ENCODE data around the gene HAPLN3. TPM values are rescaled to one million over a fixed set of nuclear protein-coding genes. Genes with fewer than 3 reads are reported as not detected.

HAPLN3 gene
- polyA plus RNA-seq, 2 of the 4 experiments (the other 2 are of a cell fraction) = 8.5 to 39.7 TPM

DNA sequence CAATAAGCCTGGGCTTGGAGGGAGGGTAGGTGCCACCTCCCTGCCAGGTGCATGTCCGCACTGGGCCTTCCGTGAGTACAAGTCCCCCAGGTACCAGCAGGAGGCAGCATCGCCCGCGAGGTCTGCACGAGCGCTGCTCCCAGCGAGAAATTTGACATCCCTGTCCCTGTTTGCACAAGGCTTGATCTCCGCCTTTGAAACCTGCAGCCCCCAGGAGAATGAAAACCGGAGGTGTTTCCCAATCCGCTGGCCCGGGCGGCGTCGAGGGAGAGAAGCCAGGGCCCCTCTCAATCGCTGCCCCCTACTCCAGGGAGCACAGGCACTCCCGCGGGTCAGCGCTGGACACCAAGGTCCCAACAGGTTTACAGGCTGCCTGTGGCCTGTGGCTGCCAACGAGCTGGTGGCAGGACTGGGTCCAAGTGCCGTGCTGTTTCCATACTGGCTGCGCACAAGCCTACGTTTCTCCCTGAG is 961 bp downstream of the HAPLN3 start (continued):
- no peak for TF ChIP-seq ZSCAN20 (CRISPR knock-in tag; IDR thresholded peaks at IDR 0.05)
- no peak for TF ChIP-seq ZNF302 (CRISPR knock-in tag; IDR thresholded peaks at IDR 0.05)
- no peak for TF ChIP-seq HMGXB4 (CRISPR knock-in tag; IDR thresholded peaks at IDR 0.05; ENCODE audit: borderline replicate concordance)
- TF ChIP-seq CBX2 (IDR thresholded peaks at IDR 0.05; ENCODE audit: borderline replicate concordance, low read depth) = no peak
- TF ChIP-seq EHF (CRISPR knock-in tag; IDR thresholded peaks at IDR 0.05) = no peak
- TF ChIP-seq EP300 (IDR thresholded peaks at IDR 0.05) = no peak
- no peak for TF ChIP-seq NPAS2 (CRISPR knock-in tag; IDR thresholded peaks at IDR 0.05; ENCODE audit: borderline replicate concordance)
- TF ChIP-seq FOSL2 (IDR thresholded peaks at IDR 0.05) = no peak
- TF ChIP-seq FOSL2 (CRISPR knock-in tag; IDR thresholded peaks at IDR 0.05) = no peak

DNA sequence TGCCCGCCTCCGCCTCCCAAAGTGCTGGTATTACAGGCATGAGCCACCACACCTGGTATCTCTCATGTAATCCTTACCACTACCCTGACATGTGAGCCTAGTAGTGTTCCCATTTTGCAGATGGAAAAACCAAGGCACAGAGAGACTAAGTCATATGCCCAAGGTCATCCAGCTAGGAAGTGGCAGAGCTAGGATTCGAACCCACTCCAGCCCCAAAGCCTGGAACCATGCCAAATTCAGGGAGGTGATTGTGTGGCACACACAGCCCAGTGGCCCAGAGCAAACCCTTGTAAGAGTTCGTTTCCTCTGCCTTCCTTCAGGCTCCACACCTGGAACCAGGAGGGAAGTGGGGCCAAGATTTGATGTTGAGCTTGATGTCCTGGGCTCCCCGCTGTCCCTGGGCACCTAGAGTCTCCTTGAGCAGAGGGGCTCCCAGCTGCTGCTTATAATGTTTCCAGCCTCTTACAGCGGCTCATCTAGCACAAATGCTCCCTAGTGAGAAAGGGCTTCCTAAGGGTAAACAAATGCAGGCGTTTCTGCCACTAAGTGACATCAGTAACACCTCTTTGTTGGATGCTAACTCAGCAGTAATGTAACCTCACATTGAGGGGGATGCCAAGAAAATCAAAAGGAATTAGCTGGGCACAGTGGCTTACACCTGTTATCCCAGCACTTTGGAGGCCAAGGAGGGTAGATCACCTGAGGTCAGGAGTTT is 3.6 kb downstream of the HAPLN3 start:
- Histone ChIP-seq H3K27ac (no peak overlapping the region), H3K4me1 (peaks cover 5% of the 10 kb centered on the region; the same call in 2 of the 3 replicates), H3K4me2 (no peak overlapping the region), H3K9me3 (no peaks in the 10 kb centered on the region), H3K4me3 (no peak overlapping the region)
- 77% methylated on average over 7 of the region's 7 CpGs for WGBS (ENCODE audit: missing lambda C conversion rate)
- CTCF ChIA-PET = interaction anchor here (0.6 to 32.8 kb wide), 11 partner anchors 9 to 298 kb away, joined by 3 to 851 read pairs (median 7); no protein-coding TSS in a partner anchor
- no peak for ATAC-seq
- no peak for DNase-seq (ENCODE audit: low read depth in 1 of 2, low spot score in 1 of 2)
- peak; percentile 85 for TF ChIP-seq MAFK (IDR thresholded peaks at IDR 0.05; ENCODE audit: partially characterized antibody)
- no peak for TF ChIP-seq MAX (IDR thresholded peaks at IDR 0.05)
- TF ChIP-seq ZSCAN20 (CRISPR knock-in tag; IDR thresholded peaks at IDR 0.05) = no peak
- POLR2A ChIA-PET = no interaction called here
- no peak for FAIRE-seq

DNA sequence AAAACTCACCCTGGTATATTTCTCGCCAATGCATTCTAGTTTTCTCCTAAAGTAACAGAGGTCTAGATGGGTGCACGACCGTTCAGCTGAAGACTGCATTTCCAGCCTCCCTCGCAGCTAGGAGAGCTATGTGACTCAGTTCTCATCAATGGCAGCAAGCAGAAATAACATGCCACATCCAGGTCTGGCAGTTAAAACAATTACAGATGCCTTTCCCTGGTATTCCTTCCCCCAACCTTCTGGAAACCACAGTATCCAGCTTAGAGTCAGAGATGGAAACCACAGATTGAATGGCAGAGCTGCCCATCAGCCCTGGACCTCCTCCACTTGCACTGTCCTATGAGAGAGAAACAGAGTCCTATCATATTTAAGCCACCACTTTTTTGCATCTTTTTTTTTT is 4.8 kb downstream of the HAPLN3 start:
- H3K4me2 ChIP-seq = no peak overlapping the region
- 77% methylated on average over 4 of the region's 4 CpGs for WGBS (ENCODE audit: missing lambda C conversion rate)
- H3K4me3 ChIP-seq = no peak overlapping the region
- H3K27ac ChIP-seq = no peak overlapping the region
- FAIRE-seq (no peak), ATAC-seq (no peak), DNase-seq (ENCODE audit: low read depth in 1 of 2, low spot score in 1 of 2) (no peak)
- ChIA-PET CTCF (interaction anchor here (0.5 to 32.8 kb wide), 6 partner anchors 12 to 285 kb away, joined by 3 to 851 read pairs (median 118); no protein-coding TSS in a partner anchor), POLR2A (interaction anchor here (0.6 kb wide), 1 partner anchor 91 kb away, joined by 3 read pairs; no protein-coding TSS in a partner anchor)
- peaks cover 5% of the 10 kb centered on the region; the same call in 2 of the 3 replicates for H3K4me1 ChIP-seq
- TF ChIP-seq CEBPB (IDR thresholded peaks at IDR 0.05) (no peak), RAD21 (conservative IDR thresholded peaks at IDR 0.05 in 1 of 2, IDR thresholded peaks at IDR 0.05 in 1 of 2) (no peak), ZNF302 (CRISPR knock-in tag; IDR thresholded peaks at IDR 0.05) (no peak), RARB (CRISPR knock-in tag; IDR thresholded peaks at IDR 0.05) (no peak), ELK1 (IDR thresholded peaks at IDR 0.05; ENCODE audit: low read depth, low read length) (no peak), NR3C1 (IDR thresholded peaks at IDR 0.05) (no peak), ZC3H11A (IDR thresholded peaks at IDR 0.05) (no peak), EHF (CRISPR knock-in tag; IDR thresholded peaks at IDR 0.05) (no peak), RFX5 (IDR thresholded peaks at IDR 0.05) (no peak), ZFP36 (IDR thresholded peaks at IDR 0.05; ENCODE audit: borderline replicate concordance, partially characterized antibody) (no peak), EHMT2 (IDR thresholded peaks at IDR 0.05; ENCODE audit: low read depth) (no peak), BHLHE40 (IDR thresholded peaks at IDR 0.05; ENCODE audit: low read depth, low read length) (no peak), HOXB5 (CRISPR knock-in tag; IDR thresholded peaks at IDR 0.05) (no peak), HMGXB4 (CRISPR knock-in tag; IDR thresholded peaks at IDR 0.05; ENCODE audit: borderline replicate concordance) (no peak), NFE2L2 (conservative IDR thresholded peaks at IDR 0.05; ENCODE audit: low read length) (no peak)
- no peaks in the 10 kb centered on the region for H3K9me3 ChIP-seq

Data from A549 (cell line).